B cell (primary cell): ENCODE results near the gene ZNRF2.

ENCODE experiments used
- CTCF ChIP-seq: fragments of 200-600 bp; IDR thresholded peaks from one replicate; pipeline ENCODE4 v1.8.0; 2022; ENCODE audit warnings: antibody characterized with exemption, mild to moderate bottlenecking
- EZH2 ChIP-seq: IDR thresholded peaks from 2 replicates; pipeline ENCODE4 v1.6.1; 2012; ENCODE audit warnings: borderline replicate concordance, low read depth, mild to moderate bottlenecking, moderate library complexity, low read length; ENCODE audit not compliant: insufficient read depth, poor library complexity, severe bottlenecking

- TF ChIP-seq CTCF (no peak), EZH2 (no peak)
These were observed 17.7 kb upstream of the ZNRF2 start for GRCh38 chr7:30266686-30267085.
